ENCODE measurements around the gene MATK.

Gene MATK, protein sequence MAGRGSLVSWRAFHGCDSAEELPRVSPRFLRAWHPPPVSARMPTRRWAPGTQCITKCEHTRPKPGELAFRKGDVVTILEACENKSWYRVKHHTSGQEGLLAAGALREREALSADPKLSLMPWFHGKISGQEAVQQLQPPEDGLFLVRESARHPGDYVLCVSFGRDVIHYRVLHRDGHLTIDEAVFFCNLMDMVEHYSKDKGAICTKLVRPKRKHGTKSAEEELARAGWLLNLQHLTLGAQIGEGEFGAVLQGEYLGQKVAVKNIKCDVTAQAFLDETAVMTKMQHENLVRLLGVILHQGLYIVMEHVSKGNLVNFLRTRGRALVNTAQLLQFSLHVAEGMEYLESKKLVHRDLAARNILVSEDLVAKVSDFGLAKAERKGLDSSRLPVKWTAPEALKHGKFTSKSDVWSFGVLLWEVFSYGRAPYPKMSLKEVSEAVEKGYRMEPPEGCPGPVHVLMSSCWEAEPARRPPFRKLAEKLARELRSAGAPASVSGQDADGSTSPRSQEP

DNA sequence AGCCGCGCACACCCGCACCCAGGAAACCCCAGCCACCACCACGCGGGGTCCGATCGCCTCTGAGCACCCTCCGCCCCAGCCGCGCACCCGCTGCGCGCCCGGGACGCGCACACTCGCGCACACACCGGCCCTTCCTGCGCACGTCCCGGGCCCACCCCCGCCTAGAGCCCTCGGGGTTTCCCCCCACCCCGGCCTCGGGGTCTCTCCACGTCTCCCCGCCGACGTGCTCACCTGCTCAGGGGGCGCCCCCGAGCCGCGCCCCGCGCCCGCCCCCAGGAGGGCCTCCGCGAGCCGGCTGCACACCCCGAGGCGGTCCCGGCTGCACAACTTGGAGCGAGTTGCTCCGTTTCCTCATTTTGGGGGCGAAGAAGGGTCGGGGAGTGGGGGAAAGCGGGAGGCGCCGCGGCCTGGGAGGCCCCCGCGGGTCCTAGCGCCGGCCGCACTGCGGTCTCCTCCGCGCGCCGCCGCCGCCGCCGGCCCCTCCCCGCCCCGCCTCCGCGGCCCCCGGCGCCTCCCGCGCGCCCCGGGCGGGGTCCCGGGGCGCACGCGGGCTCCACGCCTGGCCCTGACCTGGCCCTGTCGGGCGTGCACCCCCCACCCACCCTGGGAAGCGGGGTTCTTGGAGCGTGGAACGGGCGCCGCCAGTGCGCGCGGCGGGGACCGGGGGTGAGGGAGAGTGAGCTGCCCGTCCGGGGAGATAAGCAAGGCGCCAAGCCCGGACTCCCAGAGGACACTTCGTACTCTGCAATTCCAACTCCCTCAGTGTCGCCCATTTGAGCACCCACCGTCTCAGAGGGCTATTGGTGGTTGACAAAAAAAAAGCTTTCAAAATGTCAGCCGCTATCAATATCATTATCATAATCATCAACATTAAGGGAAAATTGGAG, at the start of gene MATK:
TSS of gene MATK (minus strand) at position 444 of the 887 bp plus-strand sequence. CDS start 1,246 bp downstream, outside the sequence.
- TF ChIP-seq, protein P1, sequence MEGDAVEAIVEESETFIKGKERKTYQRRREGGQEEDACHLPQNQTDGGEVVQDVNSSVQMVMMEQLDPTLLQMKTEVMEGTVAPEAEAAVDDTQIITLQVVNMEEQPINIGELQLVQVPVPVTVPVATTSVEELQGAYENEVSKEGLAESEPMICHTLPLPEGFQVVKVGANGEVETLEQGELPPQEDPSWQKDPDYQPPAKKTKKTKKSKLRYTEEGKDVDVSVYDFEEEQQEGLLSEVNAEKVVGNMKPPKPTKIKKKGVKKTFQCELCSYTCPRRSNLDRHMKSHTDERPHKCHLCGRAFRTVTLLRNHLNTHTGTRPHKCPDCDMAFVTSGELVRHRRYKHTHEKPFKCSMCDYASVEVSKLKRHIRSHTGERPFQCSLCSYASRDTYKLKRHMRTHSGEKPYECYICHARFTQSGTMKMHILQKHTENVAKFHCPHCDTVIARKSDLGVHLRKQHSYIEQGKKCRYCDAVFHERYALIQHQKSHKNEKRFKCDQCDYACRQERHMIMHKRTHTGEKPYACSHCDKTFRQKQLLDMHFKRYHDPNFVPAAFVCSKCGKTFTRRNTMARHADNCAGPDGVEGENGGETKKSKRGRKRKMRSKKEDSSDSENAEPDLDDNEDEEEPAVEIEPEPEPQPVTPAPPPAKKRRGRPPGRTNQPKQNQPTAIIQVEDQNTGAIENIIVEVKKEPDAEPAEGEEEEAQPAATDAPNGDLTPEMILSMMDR (IDR thresholded peaks at IDR 0.05; ENCODE audit: control extremely low read depth, extremely low read depth, low read depth, missing control alignments) = no peak
- CTCF ChIA-PET = no interaction called here
- DNase-seq (ENCODE audit: extremely low spot score) = peak; percentile 49
- POLR2A ChIA-PET = interaction anchor here (0.5 to 0.6 kb wide), 2 partner anchors 20 to 1615 kb away, joined by 3 to 6 read pairs; no protein-coding TSS in a partner anchor

DNA sequence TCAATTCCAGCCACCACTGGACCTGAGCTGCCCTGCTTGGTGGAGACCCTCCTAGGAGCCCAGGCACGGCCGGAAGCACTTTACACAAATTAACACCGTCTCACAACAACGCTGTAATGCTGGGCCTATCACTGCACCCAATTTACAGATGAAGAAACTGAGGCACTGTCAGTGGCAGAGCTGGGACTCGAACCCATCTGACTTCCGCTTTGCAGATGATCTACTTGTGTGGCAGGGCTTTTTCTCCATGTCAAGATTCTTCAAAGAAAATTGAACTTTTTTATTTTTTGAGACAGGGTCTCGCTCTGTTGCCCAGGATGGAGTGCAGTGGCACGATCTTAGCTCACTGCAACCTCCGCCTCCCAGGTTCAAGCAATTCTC, 48.9 kb upstream of the MATK start:
- TF ChIP-seq, protein P1 (IDR thresholded peaks at IDR 0.05; ENCODE audit: control extremely low read depth, extremely low read depth, low read depth, missing control alignments) = no peak
- CTCF ChIA-PET = interaction anchor here (2.3 kb wide), 1 partner anchor 13 kb away, joined by 12 read pairs; no protein-coding TSS in a partner anchor
- POLR2A ChIA-PET = interaction anchor here (0.6 kb wide), 2 partner anchors 619 to 683 kb away, joined by 4 read pairs; partner anchors contain the start of gene PLIN4
- DNase-seq (ENCODE audit: extremely low spot score) = no peak

DNA sequence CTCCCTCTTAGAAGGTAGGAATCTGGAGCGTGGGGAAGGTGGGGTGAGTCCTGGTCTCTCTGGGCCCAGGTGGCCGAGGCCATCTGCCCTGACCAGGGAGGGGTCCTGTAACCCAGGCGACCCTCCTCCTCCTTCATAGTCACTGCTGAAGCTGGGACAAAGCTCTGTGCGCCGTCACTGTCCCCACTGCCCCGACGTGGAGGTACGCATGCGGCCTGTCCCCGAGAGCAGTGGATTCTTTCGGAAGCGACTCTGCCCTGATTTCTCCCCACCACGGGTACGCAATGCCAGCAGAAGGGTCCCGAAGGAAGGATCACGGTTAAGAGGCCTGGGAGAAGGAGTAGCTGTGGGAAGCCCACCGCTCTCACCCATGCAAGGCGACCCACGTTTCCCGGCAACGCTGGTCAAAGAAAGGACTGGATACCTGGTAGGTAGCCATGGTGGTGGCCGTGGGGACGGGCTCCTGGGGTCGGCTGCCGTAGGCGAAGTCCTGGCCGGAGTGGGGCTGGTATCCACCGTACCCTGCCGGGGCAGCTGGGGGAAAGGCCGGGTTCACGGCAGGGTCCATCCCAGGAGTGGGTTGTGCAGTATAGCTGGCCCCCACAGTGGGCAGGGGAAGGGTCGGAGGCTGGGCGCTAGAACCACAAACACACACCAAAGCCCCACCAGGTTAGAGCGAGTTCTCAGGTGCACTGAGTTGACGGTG, 48.3 kb upstream of the MATK start:
- TF ChIP-seq, protein P1 (IDR thresholded peaks at IDR 0.05; ENCODE audit: control extremely low read depth, extremely low read depth, low read depth, missing control alignments) = no peak
- POLR2A ChIA-PET = interaction anchor here (0.6 kb wide), 2 partner anchors 619 to 684 kb away, joined by 4 read pairs; partner anchors contain the start of gene PLIN4
- no peak for DNase-seq (ENCODE audit: extremely low spot score)
- CTCF ChIA-PET = interaction anchor here (2.3 kb wide), 1 partner anchor 13 kb away, joined by 12 read pairs; no protein-coding TSS in a partner anchor

DNA sequence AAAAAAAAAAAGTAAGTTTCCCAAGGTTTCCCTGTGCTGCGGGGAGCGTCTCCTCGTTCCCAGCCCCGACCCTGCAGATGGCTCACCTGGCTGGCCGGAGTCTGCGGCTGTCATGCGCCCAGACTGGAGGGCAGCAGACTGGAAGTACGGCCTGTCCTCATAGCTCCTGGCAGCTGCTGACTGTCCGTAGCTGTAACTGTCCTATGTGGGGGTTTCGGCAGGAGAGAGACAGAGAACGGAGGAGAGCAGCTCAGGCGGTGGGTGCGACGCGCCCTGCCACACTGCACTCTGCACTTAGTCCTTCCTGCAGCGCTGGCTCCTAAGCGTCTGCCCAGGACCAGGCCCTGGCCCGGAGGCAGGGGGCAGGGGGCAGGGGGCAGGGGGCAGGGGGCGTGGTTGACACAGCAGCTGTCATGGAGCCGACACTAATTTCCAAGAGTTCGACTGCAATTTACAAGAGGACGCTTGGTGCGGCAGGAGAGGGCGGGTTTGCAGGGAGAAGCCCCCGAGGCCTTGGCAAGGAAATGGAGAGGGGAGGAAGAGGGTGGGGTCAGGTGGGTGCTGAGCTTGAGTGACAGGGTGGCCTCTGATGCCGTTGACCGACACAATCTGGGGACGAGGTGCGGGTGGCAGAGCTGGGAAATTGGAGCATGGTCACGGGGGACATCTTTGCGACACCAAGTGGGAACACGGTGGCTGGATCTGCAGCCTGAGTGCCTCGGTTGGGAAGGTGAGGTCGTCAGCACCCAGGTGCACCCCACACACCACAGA, 47.6 kb upstream of the MATK start:
- ChIA-PET POLR2A (no interaction called here), CTCF (no interaction called here)
- TF ChIP-seq, protein P1 (IDR thresholded peaks at IDR 0.05; ENCODE audit: control extremely low read depth, extremely low read depth, low read depth, missing control alignments) = no peak
- DNase-seq (ENCODE audit: extremely low spot score) = no peak

DNA sequence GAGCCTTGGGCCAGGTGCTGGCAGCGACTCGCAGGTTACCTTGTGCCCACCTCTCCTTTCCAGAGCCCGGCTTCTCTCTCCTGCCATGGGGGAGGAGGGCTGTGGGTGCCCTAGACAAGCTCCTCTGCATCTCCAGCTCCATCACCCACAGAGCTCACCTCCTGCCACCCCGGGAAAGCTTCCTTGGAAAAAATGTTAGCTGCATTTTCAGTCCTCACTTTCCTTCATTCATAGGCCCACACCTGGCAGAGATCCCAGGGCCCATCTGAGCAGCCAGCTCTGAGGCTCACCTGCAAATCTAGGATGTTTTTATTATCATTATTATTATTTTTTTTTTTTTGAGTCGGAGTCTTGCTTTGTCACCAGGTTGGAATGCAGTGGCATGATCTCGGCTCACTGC, 45.8 kb upstream of the MATK start:
- DNase-seq (ENCODE audit: extremely low spot score) = no peak
- CTCF ChIA-PET = no interaction called here
- POLR2A ChIA-PET = interaction anchor here (0.6 kb wide), 1 partner anchor 156 kb away, joined by 3 read pairs; no protein-coding TSS in a partner anchor
- TF ChIP-seq, protein P1 (IDR thresholded peaks at IDR 0.05; ENCODE audit: control extremely low read depth, extremely low read depth, low read depth, missing control alignments) = no peak
